Dendritic cell treated with granulocyte-macrophage colony-stimulating factor and Interleukin-4, amounts not matched to agents 40 ng/mL and 50 ng/mL, for 4 days (primary cell): ENCODE results near the gene MOB3C.

Experiments used
- H3K27ac Mint-ChIP-seq: one replicate; pipeline ENCODE4 v1.8.0; 2022; ENCODE audit warnings: mild to moderate bottlenecking, mixed read lengths
- H3K27me3 Mint-ChIP-seq: one replicate; pipeline ENCODE4 v1.8.0; 2022; ENCODE audit warnings: mild to moderate bottlenecking, mixed read lengths
- H3K36me3 Mint-ChIP-seq: one replicate; pipeline ENCODE4 v1.8.0; 2022; ENCODE audit warnings: low read depth, mixed read lengths
- H3K4me1 Mint-ChIP-seq: one replicate; pipeline ENCODE4 v1.8.0; 2022; ENCODE audit warnings: low read depth, mixed read lengths
- H3K4me3 Mint-ChIP-seq: one replicate; pipeline ENCODE4 v1.8.0; 2022; ENCODE audit warnings: mild to moderate bottlenecking, moderate library complexity, mixed read lengths
- H3K9me3 Mint-ChIP-seq: one replicate; pipeline ENCODE4 v1.8.0; 2022; ENCODE audit warnings: mixed read lengths
- intact Hi-C: fragments of 100-400 bp; cut with micrococcal nuclease; formaldehyde crosslinking; loops from one replicate; pipeline ENCODE4 v1.15.0; 2022

Gene MOB3C

DNA sequence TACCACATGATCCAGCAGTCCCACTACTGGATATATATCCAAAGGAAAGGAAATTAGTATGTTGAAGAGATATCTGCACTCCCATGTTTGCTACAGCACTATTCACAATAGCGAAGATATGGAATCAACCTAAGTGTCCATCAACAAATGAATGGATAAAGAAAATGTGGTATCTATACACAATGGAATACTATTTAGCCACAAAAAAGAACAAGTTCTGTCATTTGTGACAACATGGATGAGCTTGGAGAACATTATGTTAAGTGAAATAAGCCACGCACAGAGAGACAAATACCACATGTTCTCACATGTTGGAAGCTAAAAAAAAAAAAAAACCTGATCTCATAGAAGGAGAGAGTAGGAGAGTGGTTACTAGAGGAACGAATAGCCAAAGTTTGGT lies 33.9 kb upstream of the MOB3C start:
- Mint-ChIP-seq H3K9me3 (peaks cover 17% of the 10 kb centered on the region), H3K27ac (no peak overlapping the region), H3K27me3 (no peaks in the 10 kb centered on the region), H3K36me3 (peaks cover 84% of the 10 kb centered on the region), H3K4me3 (no peak overlapping the region), H3K4me1 (peaks cover 5% of the 10 kb centered on the region)
- intact Hi-C loops = no loop called here

DNA sequence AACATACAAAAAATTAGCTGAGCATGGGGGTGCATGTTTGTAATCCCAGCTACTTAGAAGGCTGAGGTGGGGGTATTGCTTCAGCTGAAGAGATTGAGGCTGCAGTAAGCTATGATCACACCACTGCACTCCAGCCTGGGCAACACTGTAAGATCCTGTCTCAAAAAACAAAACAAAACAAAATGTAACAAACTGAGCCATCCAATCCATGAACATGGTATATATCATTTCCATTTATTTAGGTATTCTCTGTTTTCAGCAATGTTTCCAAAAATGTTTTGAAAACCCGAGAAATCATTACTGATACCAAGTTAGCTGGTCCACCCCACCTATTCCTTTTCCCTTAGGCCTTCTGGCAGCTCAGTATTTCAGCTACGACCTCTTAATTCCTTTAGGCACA lies 33.2 kb upstream of the MOB3C start:
- Mint-ChIP-seq H3K9me3 (peaks cover 12% of the 10 kb centered on the region), H3K4me3 (no peak overlapping the region), H3K36me3 (peaks cover 76% of the 10 kb centered on the region), H3K27ac (no peak overlapping the region), H3K4me1 (peaks cover 5% of the 10 kb centered on the region), H3K27me3 (no peaks in the 10 kb centered on the region)
- intact Hi-C loops = no loop called here

DNA sequence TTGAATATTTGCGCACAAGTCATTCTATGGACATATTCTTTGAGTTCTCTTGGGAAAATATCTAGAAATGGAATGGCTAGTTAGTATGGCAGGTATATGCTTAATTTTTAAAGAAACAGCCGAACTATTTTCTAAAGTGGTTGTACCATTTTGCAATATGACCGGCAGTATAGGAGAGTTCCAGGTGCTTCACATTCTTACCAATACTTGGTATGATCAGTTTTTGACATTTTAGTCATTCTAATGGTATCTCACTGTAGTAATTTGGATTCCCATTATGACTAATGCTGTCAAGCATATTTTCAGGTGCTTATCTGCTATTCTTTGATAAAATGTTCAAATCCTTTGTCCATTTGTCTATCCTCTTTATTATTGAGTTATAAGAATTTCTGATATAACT lies 31.0 kb upstream of the MOB3C start:
- intact Hi-C loops = no loop called here
- Mint-ChIP-seq H3K4me1 (peaks cover 5% of the 10 kb centered on the region), H3K4me3 (no peak overlapping the region), H3K36me3 (peaks cover 62% of the 10 kb centered on the region), H3K27ac (no peak overlapping the region), H3K27me3 (no peaks in the 10 kb centered on the region), H3K9me3 (peaks cover 10% of the 10 kb centered on the region)

DNA sequence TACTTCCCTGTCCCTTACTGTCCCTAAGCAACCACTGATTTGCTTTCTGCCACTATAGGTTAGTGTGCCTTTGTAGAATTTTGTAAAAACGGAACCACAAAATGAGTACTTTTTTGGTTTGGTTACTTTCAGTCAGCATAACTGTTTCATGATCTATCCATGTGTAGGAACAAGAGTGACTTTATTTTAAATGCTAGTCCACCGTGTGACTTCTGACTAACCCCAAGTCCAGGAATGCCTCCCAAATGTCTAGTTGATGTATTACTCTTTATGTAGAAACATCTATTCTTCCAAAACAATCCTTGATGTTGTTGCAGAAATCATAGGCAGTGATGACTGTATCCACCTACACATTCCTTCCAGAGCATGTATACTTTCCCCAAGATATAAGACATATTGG lies 30.2 kb upstream of the MOB3C start:
- no peak overlapping the region for H3K4me3 Mint-ChIP-seq
- no peaks in the 10 kb centered on the region for H3K27me3 Mint-ChIP-seq
- peaks cover 13% of the 10 kb centered on the region for H3K4me1 Mint-ChIP-seq
- H3K36me3 Mint-ChIP-seq = peaks cover 60% of the 10 kb centered on the region
- peaks cover 10% of the 10 kb centered on the region for H3K9me3 Mint-ChIP-seq
- intact Hi-C loops = no loop called here
- no peak overlapping the region for H3K27ac Mint-ChIP-seq

DNA sequence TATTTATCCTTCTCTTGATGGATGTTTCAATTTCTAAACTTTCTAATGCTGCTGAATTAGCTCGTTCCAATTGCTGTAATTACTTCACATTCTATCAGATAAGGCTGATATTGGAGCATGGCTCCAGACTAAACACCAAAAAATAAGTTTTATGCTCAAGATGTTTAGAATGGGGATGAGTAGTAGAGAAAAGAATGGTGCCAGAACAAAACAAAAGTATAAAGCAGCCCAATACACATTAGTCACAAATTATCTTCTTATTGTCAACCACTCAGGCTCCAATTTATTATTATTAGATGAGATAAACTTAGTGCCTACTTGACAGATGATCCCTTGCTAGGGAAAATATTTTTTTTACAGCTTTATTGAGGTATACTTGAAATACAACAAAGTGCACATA lies 29.7 kb upstream of the MOB3C start:
- Mint-ChIP-seq H3K27me3 (no peaks in the 10 kb centered on the region), H3K4me3 (no peak overlapping the region), H3K9me3 (peaks cover 10% of the 10 kb centered on the region), H3K27ac (no peak overlapping the region), H3K36me3 (peaks cover 61% of the 10 kb centered on the region), H3K4me1 (peaks cover 18% of the 10 kb centered on the region)
- intact Hi-C loops = no loop called here

DNA sequence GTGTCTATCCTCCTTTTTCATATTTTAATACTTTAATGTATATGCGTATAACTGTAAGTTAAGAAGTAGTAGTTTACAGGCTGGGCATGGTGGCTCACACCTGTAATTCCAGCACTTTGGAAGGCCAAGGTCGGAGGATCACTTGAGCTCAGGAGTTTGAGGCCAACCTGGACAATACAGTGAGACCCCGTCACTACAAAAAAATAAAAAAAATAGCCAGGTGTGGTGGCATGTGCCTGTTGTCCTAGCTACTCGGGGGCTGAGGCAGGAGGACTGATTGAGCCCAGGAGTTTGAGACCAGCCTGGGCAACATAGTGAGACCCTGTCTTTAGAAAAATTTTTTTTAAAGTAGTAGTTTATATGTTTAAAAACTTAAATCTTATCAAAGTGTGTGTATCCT lies 29.2 kb upstream of the MOB3C start:
- Mint-ChIP-seq H3K4me3 (no peak overlapping the region), H3K36me3 (peaks cover 58% of the 10 kb centered on the region), H3K27me3 (no peaks in the 10 kb centered on the region), H3K9me3 (peaks cover 9% of the 10 kb centered on the region), H3K27ac (no peak overlapping the region), H3K4me1 (peaks cover 23% of the 10 kb centered on the region)
- intact Hi-C loops = no loop called here

DNA sequence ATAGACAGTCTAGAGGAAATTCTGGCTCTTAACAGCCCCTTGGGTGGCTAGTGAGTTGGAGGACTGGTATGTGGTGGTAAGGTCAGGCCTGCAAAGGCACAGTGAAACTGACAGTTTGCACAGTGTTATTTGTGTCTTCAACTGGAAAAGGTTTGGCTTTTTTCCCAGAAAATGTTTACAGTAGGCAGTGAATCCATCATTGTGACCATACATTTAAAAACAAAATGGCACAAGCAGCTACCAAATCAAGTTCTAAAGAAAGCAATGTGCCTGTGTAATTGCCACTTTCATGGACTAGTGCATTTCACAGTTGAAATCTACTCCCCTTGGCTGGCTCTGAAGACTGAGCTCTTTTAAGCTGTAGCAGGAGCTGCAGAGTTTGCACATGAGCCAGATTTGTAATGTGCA lies 26.8 kb upstream of the MOB3C start:
- Mint-ChIP-seq H3K27me3 (no peaks in the 10 kb centered on the region), H3K36me3 (peaks cover 35% of the 10 kb centered on the region), H3K27ac (no peak overlapping the region), H3K9me3 (no peaks in the 10 kb centered on the region), H3K4me3 (no peak overlapping the region), H3K4me1 (peaks cover 30% of the 10 kb centered on the region)
- intact Hi-C loops = no loop called here

DNA sequence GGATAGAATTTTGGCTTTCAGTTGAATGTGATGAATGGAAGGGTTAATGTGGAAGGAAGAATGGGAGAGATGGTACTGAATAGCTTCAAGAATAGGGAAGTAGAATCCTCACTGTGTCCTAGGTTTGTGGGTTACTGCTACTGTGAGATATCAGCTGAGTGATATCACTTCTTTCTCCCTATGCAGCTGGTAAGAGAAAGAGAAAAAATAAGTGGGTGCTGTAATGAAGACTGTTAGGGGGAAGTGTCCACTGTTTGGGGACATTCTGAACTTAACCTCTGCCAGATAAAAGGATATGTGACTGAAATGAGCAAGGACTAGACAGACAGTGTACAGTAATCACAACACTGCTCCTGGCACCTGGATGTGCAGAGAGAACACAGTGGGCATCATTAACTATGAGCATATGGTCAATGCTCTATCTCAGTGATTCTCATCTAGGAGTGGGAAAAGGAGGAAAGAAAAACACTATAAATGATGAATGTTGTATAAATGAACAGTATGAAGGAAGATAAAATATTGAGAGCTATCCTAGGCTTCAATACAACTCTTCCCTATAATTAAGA lies 25.6 kb upstream of the MOB3C start:
- intact Hi-C loops = no loop called here
- Mint-ChIP-seq H3K9me3 (no peaks in the 10 kb centered on the region), H3K4me3 (no peak overlapping the region), H3K36me3 (peaks cover 34% of the 10 kb centered on the region), H3K27me3 (no peaks in the 10 kb centered on the region), H3K4me1 (peaks cover 30% of the 10 kb centered on the region), H3K27ac (no peak overlapping the region)

DNA sequence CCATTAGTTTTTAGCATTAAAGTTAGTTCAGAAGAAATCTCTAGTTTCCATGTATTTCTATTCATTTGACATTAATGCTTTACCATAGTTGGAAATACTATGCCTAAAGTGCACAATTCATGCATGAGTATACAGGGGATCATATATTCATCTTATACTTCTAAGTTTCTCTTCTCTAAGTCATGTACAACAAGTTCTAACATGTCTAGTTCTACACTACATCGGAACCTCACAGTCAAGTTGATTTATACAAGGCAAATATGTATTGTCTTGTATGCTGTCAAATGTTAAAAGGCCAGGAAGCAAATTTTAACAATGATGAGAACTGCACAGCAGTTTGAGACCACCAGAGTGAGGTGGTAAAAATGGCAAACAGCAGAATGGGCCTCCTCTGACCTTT lies 22.9 kb upstream of the MOB3C start:
- intact Hi-C loops = no loop called here
- H3K4me1 Mint-ChIP-seq = peaks cover 24% of the 10 kb centered on the region

DNA sequence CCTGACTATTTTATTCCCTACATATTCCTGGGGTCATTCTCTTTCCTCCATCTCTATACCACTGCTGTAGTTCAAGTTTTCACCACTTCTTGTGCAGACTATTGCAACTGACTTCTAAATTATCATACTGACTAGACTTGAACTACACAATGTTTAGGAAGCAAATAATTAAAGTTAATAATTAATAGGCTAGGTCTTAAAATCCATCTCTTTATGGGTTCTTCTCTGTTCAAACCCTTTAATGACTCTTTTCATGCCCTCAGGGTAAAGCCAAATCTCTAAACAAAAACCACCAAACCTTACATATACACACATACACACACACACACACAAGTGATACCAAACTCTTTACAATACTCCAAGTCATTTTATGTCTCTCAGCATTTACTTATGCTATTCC lies 22.3 kb upstream of the MOB3C start:
- H3K27ac Mint-ChIP-seq = no peak overlapping the region
- intact Hi-C loops = no loop called here

More for the DNA sequence above, 22.9 kb upstream of the MOB3C start:
- H3K4me3 Mint-ChIP-seq = no peak overlapping the region
- no peaks in the 10 kb centered on the region for H3K9me3 Mint-ChIP-seq
- H3K27me3 Mint-ChIP-seq = no peaks in the 10 kb centered on the region
- H3K27ac Mint-ChIP-seq = no peak overlapping the region
- H3K36me3 Mint-ChIP-seq = peaks cover 54% of the 10 kb centered on the region

DNA sequence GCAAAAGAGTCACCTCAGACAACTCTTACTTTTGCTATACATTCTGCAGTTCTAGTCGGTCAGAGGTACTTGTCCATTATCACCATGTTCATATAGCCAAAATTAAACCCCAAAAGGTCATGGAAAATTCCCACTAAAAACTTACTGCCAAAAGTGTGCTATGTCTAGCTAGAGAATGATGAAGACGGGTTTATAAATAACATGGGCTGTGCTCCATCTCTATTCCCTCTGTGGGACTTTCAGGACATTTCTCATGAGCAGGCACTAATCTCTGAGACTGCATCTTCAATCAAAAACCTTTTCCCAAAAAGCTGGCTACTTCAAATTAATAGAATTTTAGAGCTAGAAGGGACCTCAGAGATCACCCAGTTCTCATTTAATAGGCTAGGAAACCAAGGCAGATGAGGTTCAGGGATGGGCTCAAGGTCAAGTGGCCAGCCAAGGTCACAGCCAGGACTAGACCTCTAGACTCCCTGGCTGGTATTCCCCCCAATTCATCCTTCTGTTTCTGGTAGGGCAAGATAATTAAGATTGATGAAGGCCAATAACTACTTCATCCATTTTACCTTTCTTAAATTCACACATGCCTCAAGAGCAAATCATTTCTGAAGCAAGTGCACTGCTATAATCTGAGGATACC lies 21.0 kb upstream of the MOB3C start:
- Mint-ChIP-seq H3K27me3 (no peaks in the 10 kb centered on the region), H3K4me1 (peaks cover 24% of the 10 kb centered on the region), H3K9me3 (no peaks in the 10 kb centered on the region), H3K36me3 (peaks cover 65% of the 10 kb centered on the region), H3K4me3 (no peak overlapping the region), H3K27ac (no peak overlapping the region)
- intact Hi-C loops = no loop called here

More for the DNA sequence above, 22.3 kb upstream of the MOB3C start:
- no peak overlapping the region for H3K4me3 Mint-ChIP-seq
- no peaks in the 10 kb centered on the region for H3K27me3 Mint-ChIP-seq
- peaks cover 24% of the 10 kb centered on the region for H3K4me1 Mint-ChIP-seq
- H3K36me3 Mint-ChIP-seq = peaks cover 60% of the 10 kb centered on the region
- H3K9me3 Mint-ChIP-seq = no peaks in the 10 kb centered on the region

DNA sequence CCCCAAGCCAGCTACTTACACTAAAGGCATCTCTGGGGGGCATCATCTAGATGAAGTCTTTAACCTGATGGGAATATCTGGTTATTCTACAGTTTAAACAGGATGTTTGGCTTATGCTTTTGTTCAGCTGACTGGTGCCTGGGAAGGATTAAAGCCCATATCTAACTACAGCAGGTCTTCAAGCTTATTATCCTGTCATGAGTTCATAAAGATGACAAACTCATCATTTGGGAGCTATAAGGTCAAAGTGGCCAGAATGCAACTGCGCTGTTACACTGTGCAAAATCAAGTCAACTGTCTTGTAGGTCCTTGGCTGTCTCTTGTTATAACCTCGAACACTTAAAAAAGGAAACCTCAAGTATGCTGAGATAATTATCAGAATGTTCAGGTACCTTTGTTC lies 18.6 kb upstream of the MOB3C start:
- H3K9me3 Mint-ChIP-seq = no peaks in the 10 kb centered on the region
- H3K36me3 Mint-ChIP-seq = peaks cover 66% of the 10 kb centered on the region
- intact Hi-C loops = no loop called here
- no peak overlapping the region for H3K4me3 Mint-ChIP-seq
- H3K4me1 Mint-ChIP-seq = peaks cover under 1% of the 10 kb centered on the region
- H3K27me3 Mint-ChIP-seq = no peaks in the 10 kb centered on the region
- H3K27ac Mint-ChIP-seq = no peak overlapping the region

DNA sequence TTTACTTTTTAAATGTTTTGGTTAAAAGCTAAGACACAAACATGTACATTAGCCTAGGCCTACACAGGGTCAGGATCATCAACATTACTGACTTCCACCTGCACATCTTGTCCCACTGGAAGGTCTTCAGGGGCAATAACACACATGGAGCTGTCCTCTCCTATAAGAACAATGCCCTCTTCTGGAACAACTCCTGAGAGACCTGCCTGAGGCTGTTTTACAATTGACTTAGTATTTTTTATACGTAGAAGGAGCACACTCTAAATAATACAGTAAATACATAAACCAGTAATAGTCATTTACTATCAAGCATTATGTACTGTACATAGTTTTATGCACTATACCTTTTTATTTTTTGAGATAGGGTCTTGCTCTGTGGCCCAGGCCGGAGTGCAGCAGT lies 14.1 kb upstream of the MOB3C start:
- Mint-ChIP-seq H3K4me3 (no peak overlapping the region), H3K36me3 (peaks cover 50% of the 10 kb centered on the region), H3K27ac (no peak overlapping the region), H3K9me3 (no peaks in the 10 kb centered on the region), H3K4me1 (no peaks in the 10 kb centered on the region), H3K27me3 (no peaks in the 10 kb centered on the region)
- intact Hi-C loops = no loop called here

DNA sequence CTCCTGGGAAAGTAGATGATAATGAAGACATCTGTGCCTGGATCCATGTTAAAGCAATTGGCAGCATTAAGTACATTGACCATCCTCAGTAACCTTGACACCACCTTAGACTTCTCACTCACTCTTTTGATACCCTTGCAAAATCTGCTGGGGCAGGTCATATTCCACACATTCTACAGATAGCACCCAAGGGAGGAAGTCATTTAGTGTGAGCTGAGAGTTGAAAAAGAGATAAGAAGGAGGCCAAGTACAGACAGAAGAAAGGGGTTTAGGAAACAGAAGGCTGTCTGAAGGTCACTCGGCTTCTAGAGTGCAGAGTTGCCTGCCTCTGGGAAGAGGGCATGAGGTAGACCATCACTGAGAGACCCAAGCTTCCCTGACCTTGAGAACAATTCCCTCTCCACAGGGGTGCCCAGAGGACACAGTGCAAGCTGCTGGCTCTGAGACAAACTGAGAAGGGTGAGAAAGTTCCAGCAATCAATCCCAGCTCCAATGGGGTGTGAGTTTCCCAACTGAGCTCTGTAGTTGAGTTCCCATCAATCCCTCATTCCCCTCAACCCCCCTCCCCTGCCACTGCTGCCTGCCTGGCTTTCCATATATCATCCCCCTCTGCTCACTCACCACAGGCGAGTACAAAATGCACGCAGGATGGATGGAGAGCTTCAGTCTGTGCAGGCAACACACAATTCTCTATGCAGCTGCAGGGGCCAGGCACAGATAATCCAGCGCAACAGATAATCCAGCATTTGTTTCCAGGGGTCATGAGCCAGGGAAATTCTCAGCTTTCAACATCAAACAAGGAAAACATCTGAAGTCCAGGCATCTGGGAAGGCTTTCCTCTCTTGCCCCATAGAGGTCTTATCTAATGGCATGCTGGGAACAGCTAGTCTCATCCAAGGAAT lies 7.4 kb upstream of the MOB3C start:
- H3K27ac Mint-ChIP-seq = no peak overlapping the region
- H3K4me1 Mint-ChIP-seq = peaks cover 38% of the 10 kb centered on the region
- no peak overlapping the region for H3K4me3 Mint-ChIP-seq
- H3K9me3 Mint-ChIP-seq = no peaks in the 10 kb centered on the region
- intact Hi-C loops = loop anchor here (2.0 kb wide), 1 partner anchor 101 kb away; no protein-coding TSS in a partner anchor
- H3K36me3 Mint-ChIP-seq = no peaks in the 10 kb centered on the region
- no peaks in the 10 kb centered on the region for H3K27me3 Mint-ChIP-seq
